Neural progenitor cell (in vitro differentiated cells): ENCODE results near the gene SYNM. TPM values are rescaled to one million over a fixed set of nuclear protein-coding genes. Genes with fewer than 3 reads are reported as not detected.

Experiments
- DNase-seq: peaks from one replicate; pipeline ENCODE4 v3.0.0-alpha.2; 2016; ENCODE audit warnings: low spot score
- H2AFZ ChIP-seq: fragments of 200-600 bp; sonication (generic); replicated peaks from 2 replicates; pipeline ENCODE4 v1.6.1; 2016; ENCODE audit warnings: antibody characterized with exemption
- H3F3A ChIP-seq: fragments of 200-600 bp; sonication (generic); 2 replicates; pipeline ENCODE4 v1.6.1; 2016; ENCODE audit warnings: antibody characterized with exemption, low read depth
- H3K27ac ChIP-seq: fragments of 200-600 bp; sonication (generic); 2 replicates; pipeline ENCODE4 v1.5.1; 2016; ENCODE audit warnings: mild to moderate bottlenecking
- H3K27me3 ChIP-seq: fragments of 200-600 bp; sonication (generic); 2 replicates; pipeline ENCODE4 v1.6.1; 2016; ENCODE audit warnings: mild to moderate bottlenecking, moderate library complexity
- H3K36me3 ChIP-seq: fragments of 200-600 bp; sonication (generic); 2 replicates; pipeline ENCODE4 v1.5.1; 2016
- H3K4me1 ChIP-seq: fragments of 200-600 bp; sonication (generic); 2 replicates; pipeline ENCODE4 v1.6.1; 2016; ENCODE audit warnings: mixed run types
- H3K4me2 ChIP-seq: fragments of 200-600 bp; sonication (generic); 2 replicates; pipeline ENCODE4 v1.6.1; 2016
- H3K4me3 ChIP-seq: fragments of 200-600 bp; sonication (generic); 2 replicates; pipeline ENCODE4 v1.5.1; 2016
- H3K79me2 ChIP-seq: fragments of 200-600 bp; sonication (generic); 2 replicates; pipeline ENCODE4 v1.6.1; 2016; ENCODE audit warnings: low read depth
- H3K9ac ChIP-seq: fragments of 200-600 bp; sonication (generic); 2 replicates; pipeline ENCODE4 v1.6.1; 2016
- H3K9me3 ChIP-seq: fragments of 200-600 bp; sonication (generic); 2 replicates; pipeline ENCODE4 v1.5.1; 2016; ENCODE audit warnings: low read depth
- H4K20me1 ChIP-seq: fragments of 200-600 bp; sonication (generic); 2 replicates; pipeline ENCODE4 v1.6.1; 2016; ENCODE audit warnings: low read depth
- H3K27ac Mint-ChIP-seq: 3 replicates; pipeline ENCODE4 v1.8.0; 2021; ENCODE audit warnings: mixed read lengths
- H3K27me3 Mint-ChIP-seq: 2 replicates; pipeline ENCODE4 v1.8.0; 2022; ENCODE audit warnings: low read depth, mild to moderate bottlenecking, inconsistent platforms, moderate library complexity, mixed read lengths; ENCODE audit not compliant: insufficient read depth
- H3K36me3 Mint-ChIP-seq: 3 replicates; pipeline ENCODE4 v1.8.0; 2021; ENCODE audit warnings: mixed read lengths
- H3K4me1 Mint-ChIP-seq: 3 replicates; pipeline ENCODE4 v1.8.0; 2021; ENCODE audit warnings: mixed read lengths
- H3K4me3 Mint-ChIP-seq: 3 replicates; pipeline ENCODE4 v1.8.0; 2021; ENCODE audit warnings: mild to moderate bottlenecking, moderate library complexity, mixed read lengths
- H3K9me3 Mint-ChIP-seq: 3 replicates; pipeline ENCODE4 v1.8.0; 2020; ENCODE audit warnings: mixed read lengths
- EZH2 ChIP-seq: fragments of 200-600 bp; sonication (generic); IDR thresholded peaks from 2 replicates; pipeline ENCODE4 v1.6.1; 2017; ENCODE audit warnings: antibody characterized with exemption, mild to moderate bottlenecking, moderate library complexity
- EZH2phosphoT487 ChIP-seq: fragments of 200-600 bp; sonication (generic); IDR thresholded peaks from 2 replicates; pipeline ENCODE4 v1.6.1; 2017; ENCODE audit warnings: antibody characterized with exemption
- total RNA-seq: library from RNA; depleted of rRNA; stranded (reverse); fragments of >200 nt; gene quantifications from 2 replicates; pipeline ENCODE4 v1.2.3, GENCODE V29; 2015; ENCODE audit warnings: low replicate concordance
- TF ChIP-seq, protein P1 (sequence below): fragments of 200-600 bp; sonication (generic); IDR thresholded peaks from 2 replicates; pipeline ENCODE4 v1.5.1; 2017; ENCODE audit warnings: antibody characterized with exemption, mild to moderate bottlenecking

Gene SYNM
- total RNA-seq, 1 donor from 2014 or later = 0.97 TPM

DNA sequence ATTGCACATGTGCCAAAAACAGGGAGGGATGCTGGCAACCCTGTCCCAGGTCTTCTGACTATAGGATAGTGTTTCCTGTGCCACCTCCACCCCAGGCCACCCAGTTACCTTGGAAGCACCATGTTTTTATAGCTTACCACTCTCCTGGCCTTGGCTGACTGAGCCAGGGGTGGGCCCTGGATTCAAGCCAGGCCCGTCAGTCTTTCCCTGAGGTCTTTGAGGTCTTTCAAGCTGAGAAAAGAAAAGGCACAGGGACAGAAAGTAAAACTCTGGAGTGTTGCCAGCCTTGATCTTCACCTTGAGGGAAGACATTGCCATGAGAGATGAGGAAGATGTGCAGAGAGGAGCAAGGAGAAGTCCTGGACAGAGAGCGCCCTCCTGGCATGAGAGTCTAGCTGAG lies 46.3 kb downstream of the SYNM start:
- Histone ChIP-seq H3K4me3 (no peak overlapping the region), H3K79me2 (no peaks in the 10 kb centered on the region), H3K4me2 (no peak overlapping the region), H3K27me3 (no peaks in the 10 kb centered on the region), H4K20me1 (no peaks in the 10 kb centered on the region), H3F3A (no peaks in the 10 kb centered on the region), H3K4me1 (peaks cover 12% of the 10 kb centered on the region), H3K9me3 (no peaks in the 10 kb centered on the region), H3K9ac (no peak overlapping the region), H3K27ac (no peak overlapping the region), H3K36me3 (peaks cover 4% of the 10 kb centered on the region), H2AFZ (no peak overlapping the region)
- no peak overlapping the region for H3K27ac Mint-ChIP-seq
- H3K4me1 Mint-ChIP-seq = peaks cover 11% of the 10 kb centered on the region
- no peaks in the 10 kb centered on the region for H3K9me3 Mint-ChIP-seq
- no peak for DNase-seq
- TF ChIP-seq EZH2phosphoT487 = no peak
- no peak for TF ChIP-seq EZH2
- TF ChIP-seq, protein P1, sequence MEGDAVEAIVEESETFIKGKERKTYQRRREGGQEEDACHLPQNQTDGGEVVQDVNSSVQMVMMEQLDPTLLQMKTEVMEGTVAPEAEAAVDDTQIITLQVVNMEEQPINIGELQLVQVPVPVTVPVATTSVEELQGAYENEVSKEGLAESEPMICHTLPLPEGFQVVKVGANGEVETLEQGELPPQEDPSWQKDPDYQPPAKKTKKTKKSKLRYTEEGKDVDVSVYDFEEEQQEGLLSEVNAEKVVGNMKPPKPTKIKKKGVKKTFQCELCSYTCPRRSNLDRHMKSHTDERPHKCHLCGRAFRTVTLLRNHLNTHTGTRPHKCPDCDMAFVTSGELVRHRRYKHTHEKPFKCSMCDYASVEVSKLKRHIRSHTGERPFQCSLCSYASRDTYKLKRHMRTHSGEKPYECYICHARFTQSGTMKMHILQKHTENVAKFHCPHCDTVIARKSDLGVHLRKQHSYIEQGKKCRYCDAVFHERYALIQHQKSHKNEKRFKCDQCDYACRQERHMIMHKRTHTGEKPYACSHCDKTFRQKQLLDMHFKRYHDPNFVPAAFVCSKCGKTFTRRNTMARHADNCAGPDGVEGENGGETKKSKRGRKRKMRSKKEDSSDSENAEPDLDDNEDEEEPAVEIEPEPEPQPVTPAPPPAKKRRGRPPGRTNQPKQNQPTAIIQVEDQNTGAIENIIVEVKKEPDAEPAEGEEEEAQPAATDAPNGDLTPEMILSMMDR = no peak
- H3K4me3 Mint-ChIP-seq = no peak overlapping the region
- H3K36me3 Mint-ChIP-seq = peaks cover 27% of the 10 kb centered on the region
- no peaks in the 10 kb centered on the region for H3K27me3 Mint-ChIP-seq

DNA sequence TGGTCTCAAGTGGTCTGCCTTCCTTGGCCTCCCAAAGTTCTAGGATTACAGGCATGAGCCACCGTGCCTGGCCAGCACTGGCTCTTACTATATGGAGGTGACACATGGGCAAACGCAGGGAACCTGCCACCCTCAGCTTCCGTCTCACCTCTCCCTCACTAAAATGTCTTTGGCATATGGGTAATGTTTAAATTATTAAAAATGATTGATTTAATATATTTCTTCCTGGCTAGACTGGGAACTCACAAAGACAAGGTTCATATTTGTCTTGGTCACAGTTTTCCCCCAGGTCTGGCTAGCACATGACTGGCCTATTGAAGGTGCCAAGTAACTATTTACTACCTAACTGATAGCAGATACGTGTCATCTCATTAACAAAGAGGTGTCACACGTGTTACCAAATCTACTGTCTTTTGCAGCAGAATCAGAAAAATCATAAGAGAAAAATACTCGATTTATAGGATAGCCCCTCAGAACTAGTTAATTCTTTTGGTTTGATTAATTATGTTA lies 48.2 kb downstream of the SYNM start:
- no peak overlapping the region for H3K27ac ChIP-seq
- no peak overlapping the region for H3K4me3 ChIP-seq
- no peaks in the 10 kb centered on the region for H3K27me3 ChIP-seq
- H3K4me2 ChIP-seq = no peak overlapping the region
- H2AFZ ChIP-seq = no peak overlapping the region
- no peak overlapping the region for H3K27ac Mint-ChIP-seq
- TF ChIP-seq EZH2 = no peak
- TF ChIP-seq, protein P1 = no peak
- TF ChIP-seq EZH2phosphoT487 = no peak
- H3K27me3 Mint-ChIP-seq = no peaks in the 10 kb centered on the region
- no peaks in the 10 kb centered on the region for H3K79me2 ChIP-seq
- peaks cover 23% of the 10 kb centered on the region for H3K36me3 Mint-ChIP-seq
- no peak for DNase-seq
- H3K9ac ChIP-seq = no peak overlapping the region
- no peaks in the 10 kb centered on the region for H4K20me1 ChIP-seq
- H3K4me1 Mint-ChIP-seq = peaks cover 9% of the 10 kb centered on the region
- H3F3A ChIP-seq = no peaks in the 10 kb centered on the region
- H3K9me3 Mint-ChIP-seq = no peaks in the 10 kb centered on the region
- no peak overlapping the region for H3K4me3 Mint-ChIP-seq
- H3K36me3 ChIP-seq = peaks cover 4% of the 10 kb centered on the region
- no peaks in the 10 kb centered on the region for H3K9me3 ChIP-seq
- H3K4me1 ChIP-seq = peaks cover 12% of the 10 kb centered on the region

GRCh38 chr15:99154271-99154670 lies 49.4 kb downstream of the SYNM start:
- no peaks in the 10 kb centered on the region for H3K4me1 Mint-ChIP-seq
- H3K4me3 ChIP-seq = no peak overlapping the region
- no peak for DNase-seq
- no peak overlapping the region for H3K9ac ChIP-seq
- no peaks in the 10 kb centered on the region for H4K20me1 ChIP-seq
- H3K4me3 Mint-ChIP-seq = no peak overlapping the region
- H3K36me3 ChIP-seq = peaks cover 4% of the 10 kb centered on the region
- no peak overlapping the region for H2AFZ ChIP-seq
- no peaks in the 10 kb centered on the region for H3K9me3 ChIP-seq
- H3K79me2 ChIP-seq = no peaks in the 10 kb centered on the region
- H3K27ac Mint-ChIP-seq = no peak overlapping the region
- no peaks in the 10 kb centered on the region for H3K9me3 Mint-ChIP-seq
- H3K27ac ChIP-seq = no peak overlapping the region
- peaks cover 12% of the 10 kb centered on the region for H3K4me1 ChIP-seq
- no peaks in the 10 kb centered on the region for H3K27me3 Mint-ChIP-seq
- no peaks in the 10 kb centered on the region for H3F3A ChIP-seq
- H3K27me3 ChIP-seq = no peaks in the 10 kb centered on the region
- peak overlapping the region; percentile 13 for H3K4me2 ChIP-seq
- no peak for TF ChIP-seq EZH2phosphoT487
- TF ChIP-seq, protein P1 = no peak
- no peak for TF ChIP-seq EZH2
- H3K36me3 Mint-ChIP-seq = peaks cover 28% of the 10 kb centered on the region
